ENCODE data around the gene CNOT3.
"Not testable (repeated sequence)": the region's sequence is repeated elsewhere in the genome, so short reads cannot be mapped to it uniquely, and the experiment has no call there.

Gene CNOT3

DNA sequence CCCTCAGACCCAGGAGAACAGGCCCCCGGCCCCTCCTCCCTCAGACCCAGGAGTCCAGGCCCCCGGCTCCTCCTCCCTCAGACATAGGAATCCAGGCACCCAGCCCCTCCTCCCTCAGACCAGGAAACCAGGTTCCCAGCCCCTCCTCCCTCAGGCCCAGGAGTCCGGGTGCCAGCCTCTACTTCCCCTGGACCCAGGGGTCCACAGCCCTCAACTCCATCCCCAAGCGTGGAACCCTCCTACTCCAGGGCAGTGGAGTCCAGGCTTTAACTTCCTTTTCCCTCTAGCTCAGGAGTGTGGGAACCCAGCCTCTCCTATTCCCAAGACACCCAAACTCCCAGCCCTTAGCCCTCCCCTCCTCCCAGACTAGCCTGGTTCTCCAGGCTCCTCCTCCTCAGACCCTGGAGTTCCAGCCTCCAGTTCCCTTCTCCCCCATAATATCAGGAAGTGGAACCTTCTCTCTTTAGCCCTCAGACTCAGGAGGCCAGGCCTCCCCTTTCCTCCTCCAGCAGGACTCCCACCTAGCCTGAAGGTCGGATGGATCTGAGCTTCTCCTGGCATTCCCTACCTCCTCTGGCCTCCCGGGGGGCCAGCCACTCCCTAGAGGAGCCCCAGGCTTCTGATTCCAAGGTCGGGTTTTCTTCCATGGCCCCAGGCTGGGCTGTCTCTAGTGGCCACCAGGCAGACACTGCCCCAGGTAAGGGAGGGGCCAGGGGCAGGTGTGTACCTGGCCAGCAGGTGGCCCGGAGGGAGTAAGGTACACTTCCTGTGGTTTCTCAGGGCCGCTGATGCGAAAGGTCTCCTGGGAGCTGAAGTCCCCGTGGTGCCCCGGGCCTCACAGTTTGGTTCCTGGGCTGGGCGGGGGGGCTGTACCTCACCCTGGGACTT lies 35.2 kb downstream of the CNOT3 start, which contains the start of gene TMC4:
Gene TMC4, minus strand, starts transcription at position 690 of the 888 bp plus-strand sequence. Its CDS starts 43 bp downstream, at position 647.
- DNase-seq: no peak

- DNase-seq: no peak
Measured at GRCh38 chr19:54173359-54173699, 35.8 kb downstream of the CNOT3 start.

DNA sequence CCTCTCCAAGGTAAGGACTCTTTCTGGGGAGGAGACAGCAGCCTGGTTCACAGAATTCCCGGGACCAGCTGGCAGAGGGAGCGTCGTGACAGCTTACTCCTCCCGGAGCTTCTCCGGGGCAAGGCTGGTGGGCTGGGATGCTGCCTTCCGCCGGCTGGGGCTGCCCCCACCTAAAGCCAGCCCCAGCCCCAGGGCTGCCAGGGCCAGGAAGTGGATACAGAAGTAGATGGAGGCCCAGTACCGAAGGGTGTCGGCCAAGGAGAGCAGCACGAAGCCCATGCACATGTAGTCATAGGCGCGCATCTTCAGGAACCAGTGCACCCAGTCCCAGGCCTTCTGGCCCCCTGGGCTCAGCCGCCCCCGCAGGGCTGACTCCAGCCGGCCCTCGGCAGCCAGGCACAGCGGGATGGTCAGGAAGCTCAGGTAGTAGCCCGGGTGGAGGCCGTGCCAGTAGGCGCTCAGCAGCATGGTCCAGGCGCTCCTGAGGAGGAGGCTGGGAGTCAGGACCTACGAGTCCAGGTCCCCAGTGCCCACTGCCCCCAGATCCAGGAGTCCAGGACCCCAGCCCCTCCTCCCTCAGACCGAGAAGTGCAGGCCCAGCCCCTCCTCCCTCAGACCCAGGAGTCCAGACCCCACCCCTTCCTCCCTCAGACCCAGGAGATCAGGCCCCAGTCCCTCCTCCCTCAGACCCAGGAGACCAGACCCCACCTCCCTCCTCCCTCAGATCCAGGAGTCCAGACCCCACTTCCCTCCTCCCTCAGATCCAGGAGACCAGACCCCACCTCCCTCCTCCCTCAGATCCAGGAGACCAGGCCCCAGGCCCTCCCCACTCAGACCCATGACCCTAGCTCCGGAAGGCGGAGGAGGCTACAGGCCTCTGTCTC lies 36.6 kb downstream of the CNOT3 start:
- no peak for DNase-seq

DNA sequence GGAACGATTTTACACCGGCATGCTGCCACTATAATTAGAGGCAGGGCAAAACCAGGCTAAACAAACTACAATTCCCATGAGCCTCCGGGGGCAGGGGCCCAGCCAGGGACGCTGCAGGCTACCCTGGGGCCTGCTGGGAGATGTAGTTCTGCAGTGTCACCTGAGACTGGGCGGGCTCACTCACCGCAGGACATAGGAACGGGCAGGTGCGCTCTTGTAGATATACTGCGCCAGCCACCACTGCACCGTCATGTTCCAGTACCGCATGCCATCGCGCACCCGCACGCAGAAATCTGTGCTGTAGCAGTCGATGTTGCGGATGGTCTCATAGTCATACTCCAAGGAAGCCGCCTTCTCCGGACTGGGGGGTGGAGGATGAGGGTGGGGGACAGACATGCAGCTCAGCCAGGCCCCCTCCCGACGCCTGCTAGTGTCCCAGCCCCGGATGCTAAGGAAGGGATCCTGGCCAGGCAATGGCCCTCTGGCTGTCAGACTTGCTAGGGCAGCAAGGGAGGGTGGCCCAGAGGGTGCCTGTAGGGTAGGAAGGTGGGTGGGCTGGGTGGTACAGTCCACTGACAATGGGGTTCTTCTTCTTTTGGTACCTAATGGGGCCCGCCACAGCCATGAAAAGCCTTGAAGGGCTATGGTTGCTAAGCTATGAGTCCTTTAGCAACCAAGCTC lies 41.2 kb downstream of the CNOT3 start:
- DNase-seq: no peak

DNA sequence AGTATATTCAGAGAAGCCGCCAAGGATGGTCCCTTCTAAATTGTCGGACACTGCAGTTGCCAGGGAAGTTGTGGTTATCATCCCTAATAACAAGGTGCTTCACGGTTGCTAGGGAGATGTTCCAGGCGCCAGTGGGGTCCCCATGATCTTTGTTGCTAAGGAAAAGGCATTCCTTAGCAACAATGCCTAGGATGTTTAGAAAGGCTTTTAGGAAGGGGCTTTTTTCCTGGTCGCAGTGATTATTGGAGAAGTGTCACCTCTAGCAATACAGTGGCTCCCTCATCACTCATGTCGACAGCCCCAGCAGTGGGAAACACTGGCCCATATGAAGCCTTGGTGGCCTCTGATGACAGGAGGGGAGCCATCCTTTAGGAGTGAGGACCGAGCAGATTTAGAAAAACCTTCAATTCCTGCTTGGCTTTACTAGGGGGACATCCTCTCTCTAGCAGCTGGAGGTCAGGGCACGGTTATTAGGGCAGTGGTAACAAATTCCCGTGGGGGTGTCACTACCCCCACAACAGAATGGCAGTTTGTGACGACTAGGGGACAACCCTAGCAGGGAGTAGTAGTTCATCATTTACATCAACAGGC lies 41.8 kb downstream of the CNOT3 start:
- no peak for DNase-seq

- DNase-seq: peak; percentile 7
Measured at GRCh38 chr19:54179921-54180461, 42.4 kb downstream of the CNOT3 start.

GRCh38 chr19:54180691-54181091 lies 43.1 kb downstream of the CNOT3 start:
- no peak for DNase-seq

DNA sequence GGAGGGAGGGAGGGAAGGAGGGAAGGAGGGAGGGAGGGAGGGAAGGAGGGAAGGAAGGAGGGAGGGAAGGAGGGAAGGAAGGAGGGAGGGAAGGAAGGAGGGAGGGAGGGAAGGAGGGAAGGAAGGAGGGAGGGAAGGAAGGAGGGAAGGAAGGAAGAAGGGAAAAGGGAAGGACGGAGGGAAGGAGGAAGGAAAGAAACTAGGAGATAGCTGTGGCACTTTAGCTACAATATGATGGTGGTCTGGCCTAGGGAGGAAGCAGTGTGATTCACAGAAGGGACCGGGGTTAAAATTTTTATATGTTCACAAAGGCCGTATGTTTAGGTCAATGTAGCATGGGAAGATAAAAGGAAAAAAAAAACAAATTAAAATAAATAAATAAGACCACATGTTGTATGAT lies 44.3 kb downstream of the CNOT3 start:
- not testable (repeated sequence) for DNase-seq

DNA sequence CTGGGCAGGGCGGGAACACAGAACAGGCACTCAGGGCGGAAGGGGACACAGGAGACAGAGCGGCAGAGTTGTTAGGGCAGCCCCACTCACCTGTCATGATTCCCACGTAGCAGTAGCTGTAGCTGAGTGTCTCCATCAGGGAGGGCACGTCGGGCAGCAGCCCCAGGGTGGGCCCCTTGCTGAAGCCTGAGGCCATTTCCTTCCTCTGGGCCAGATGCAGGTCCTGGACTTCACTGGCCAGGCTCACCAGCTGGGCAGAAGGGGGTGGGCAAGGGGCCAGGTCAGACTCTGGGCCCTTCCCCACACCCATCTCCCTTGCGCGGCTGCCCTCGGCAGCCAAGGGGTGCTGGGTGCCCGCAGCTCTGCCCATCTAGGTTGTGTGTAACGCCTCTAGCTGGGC lies 45.9 kb downstream of the CNOT3 start:
- DNase-seq: no peak

- no peak for DNase-seq
Measured at GRCh38 chr19:54186351-54186750, 48.8 kb downstream of the CNOT3 start.

DNA sequence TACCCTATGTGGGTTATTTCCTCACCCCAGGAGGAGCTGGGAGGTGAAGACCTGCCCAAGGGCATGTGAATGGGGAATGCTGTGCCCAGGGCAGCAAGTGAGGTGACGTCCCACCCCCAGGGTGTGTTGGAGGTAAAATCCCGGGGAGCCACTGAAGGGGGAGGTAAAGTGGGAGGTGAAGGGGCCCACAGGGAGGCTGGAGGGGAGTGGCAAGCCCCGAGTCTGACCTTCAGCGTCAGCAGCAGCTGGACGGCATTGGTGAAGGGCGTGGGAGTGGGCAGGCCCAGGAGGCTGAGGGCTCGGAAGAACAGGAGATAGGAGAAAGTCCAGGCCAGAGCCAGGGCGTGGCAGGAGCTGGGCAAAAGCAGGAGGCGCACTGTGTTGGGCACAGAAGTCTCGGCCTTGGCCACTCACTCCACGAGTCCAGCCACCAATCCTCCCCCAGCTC lies 49.4 kb downstream of the CNOT3 start:
- DNase-seq: no peak

DNA sequence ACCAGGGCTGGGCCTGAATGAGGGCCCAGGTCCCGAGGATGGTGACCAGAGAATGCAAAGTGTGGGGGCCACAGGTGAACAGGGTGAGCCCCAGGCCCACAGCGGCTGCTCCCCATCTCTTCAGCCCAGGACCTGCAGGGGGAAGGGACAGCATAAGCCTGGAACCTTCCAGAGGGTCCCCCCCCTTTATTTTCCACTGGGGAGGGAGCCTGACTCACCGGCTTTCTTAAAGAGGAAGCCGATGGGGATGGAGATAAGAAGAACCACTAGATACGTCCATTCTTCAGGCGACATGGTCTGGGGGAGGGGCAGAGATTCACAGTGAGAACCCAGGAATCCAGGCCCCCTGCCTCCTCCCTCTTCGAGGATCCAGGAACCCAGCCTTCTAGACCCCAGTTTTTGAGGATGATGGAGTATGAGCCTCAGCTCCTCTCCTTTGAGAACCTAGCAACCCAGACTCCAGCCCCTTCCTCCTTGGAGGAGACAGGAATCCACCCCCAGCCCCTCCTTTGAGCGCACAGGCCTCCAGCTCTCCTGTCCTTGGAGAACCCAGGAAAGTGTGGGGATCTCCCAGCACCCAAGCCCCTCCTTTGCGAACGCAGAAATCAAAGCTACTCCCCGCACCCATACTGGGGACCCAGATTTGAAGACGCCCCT lies 50.8 kb downstream of the CNOT3 start:
- no peak for DNase-seq

- peak; percentile 55 for DNase-seq
Measured at GRCh38 chr19:54189145-54189734, 51.7 kb downstream of the CNOT3 start, which contains the start of gene MBOAT7. MBOAT7 (minus strand) TSS chr19:54189580; CDS start chr19:54188508, 1,072 bp downstream.

DNA sequence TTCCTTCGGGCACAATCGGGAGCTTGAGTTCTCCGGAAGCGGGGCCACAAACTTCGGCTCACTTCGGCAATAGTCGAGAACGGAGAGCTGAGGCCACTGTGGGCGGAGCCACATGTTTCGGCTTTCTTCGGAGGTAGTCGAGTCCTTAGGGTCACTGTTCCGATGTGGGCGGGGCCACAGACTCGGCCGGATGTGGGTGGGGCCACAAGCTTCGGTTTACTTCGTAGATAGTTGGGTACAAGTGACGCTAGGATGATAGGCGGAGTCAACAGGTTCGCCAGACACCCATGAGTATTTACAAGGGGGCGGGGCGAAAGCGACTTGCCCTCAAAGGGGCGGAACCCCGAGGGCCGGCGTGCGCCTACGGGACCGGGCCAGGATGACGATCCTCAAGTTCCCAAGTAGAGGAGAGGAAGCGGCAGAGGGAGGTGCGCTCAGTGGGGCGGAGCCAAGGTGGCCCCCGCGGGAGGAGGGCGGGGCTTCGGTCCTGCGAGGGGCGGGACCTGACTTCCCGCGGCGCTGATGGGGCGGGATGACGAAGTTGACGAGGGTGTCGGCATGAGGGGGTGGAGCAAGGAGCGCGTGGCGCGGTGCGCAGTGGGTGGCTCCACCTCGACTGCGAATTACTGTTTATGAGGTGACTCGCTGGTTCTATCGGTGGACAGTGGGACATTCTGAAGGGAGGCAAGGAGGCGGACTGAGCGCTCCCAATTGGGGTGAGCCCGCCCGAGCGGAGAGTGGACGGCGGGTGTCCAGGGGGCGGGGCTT lies 52.4 kb downstream of the CNOT3 start:
- DNase-seq: peak; percentile 97

DNA sequence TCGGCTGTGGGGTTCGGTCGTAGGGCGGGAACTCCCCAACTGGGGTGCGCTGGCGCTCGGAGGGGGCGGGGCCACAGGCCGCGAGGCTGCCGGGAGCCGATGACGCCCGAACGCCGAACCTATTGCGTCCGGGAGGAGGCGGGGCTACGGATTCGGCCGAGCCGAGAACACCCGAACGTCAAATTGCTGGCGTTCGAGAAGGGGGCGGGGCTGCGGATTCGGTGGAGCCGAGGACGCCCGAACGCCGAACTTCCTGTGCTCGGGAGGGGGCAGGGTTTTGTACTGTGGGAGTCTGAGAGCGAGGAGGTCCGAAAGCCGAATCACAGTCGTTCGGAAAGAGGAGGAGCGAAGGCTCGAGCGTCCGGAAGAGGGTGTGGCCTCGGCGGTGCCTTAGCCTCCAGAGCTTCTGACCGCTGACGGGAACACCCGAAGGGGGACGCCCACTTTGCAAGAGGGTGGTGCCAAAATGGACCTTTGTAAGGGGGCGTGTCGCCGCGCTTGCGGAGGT lies 53.0 kb downstream of the CNOT3 start:
- DNase-seq: peak; percentile 91

GRCh38 chr19:54191011-54191810 lies 53.6 kb downstream of the CNOT3 start, which contains the start of gene TSEN34:
TSEN34 (plus strand) TSS chr19:54191308; CDS start chr19:54191365, 57 bp downstream.
- no peak for DNase-seq

GRCh38 chr19:54191811-54192453 lies 54.4 kb downstream of the CNOT3 start:
- no peak for DNase-seq

DNA sequence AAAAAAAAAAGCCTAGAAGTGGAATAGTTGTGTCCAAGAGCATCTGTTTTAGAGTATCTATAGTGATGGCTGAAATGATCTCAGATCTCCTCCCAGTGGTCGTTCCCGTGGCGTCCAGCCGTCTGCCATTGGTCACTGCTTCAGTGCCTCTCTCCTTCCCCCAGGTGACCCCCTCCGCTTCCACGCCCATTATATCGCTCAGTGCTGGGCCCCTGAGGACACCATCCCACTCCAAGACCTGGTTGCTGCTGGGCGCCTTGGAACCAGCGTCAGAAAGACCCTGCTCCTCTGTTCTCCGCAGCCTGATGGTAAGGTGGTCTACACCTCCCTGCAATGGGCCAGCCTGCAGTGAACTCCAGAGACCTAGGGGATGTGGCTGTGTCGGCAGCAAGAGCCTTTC lies 55.4 kb downstream of the CNOT3 start:
- DNase-seq: no peak

DNA sequence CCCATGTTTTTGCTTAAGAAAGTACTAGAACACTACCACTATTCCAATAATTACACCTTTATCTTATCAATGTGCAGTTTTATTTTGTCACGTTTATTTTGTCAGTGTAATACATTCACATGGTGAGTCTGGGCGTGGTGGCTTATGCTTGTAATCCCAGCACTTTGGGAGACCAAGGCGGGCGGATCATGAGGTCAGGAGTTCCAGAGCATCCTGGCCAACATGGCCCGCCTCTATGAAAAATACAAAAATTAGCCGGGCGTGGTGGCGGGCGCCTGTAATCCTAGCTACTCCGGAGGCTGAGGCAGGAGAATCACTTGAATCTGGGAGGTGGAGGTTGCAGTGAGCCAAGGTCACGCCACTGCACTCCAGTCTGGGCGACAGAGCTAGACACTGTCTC lies 56.9 kb downstream of the CNOT3 start:
- not testable (repeated sequence) for DNase-seq
